Measurements from ENCODE around the gene SCARB2. TPM values are rescaled to one million over a fixed set of nuclear protein-coding genes. Genes with fewer than 3 reads are reported as not detected.

Gene SCARB2
- polyA plus RNA-seq, 1 experiment: 65.3 TPM

DNA sequence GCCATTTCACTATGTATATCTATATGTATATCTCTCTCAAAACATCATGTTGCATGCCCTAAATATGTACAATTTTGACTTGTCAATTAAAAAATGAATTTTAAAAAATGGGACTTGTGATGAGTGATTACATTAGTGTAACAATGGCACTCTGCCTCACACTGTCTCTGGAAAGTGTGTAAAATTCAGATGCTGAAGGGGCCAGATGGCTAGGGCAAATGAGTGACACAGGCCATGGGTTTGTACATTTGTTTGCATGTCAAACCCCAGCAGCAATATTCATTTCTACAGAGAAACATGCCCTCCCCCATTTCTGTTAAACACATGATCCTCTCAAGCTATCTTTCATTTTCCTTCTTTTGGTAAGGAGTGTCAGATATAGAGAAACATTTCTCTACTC lies 8.1 kb downstream of the SCARB2 start:
- CTCF ChIA-PET: interaction anchor here (5.1 kb wide), 1 partner anchor 26 kb away, joined by 21 read pairs; no protein-coding TSS in a partner anchor
- POLR2A ChIA-PET: no interaction called here
- DNase-seq (ENCODE audit: low read depth): no peak
- TF ChIP-seq, protein P1, sequence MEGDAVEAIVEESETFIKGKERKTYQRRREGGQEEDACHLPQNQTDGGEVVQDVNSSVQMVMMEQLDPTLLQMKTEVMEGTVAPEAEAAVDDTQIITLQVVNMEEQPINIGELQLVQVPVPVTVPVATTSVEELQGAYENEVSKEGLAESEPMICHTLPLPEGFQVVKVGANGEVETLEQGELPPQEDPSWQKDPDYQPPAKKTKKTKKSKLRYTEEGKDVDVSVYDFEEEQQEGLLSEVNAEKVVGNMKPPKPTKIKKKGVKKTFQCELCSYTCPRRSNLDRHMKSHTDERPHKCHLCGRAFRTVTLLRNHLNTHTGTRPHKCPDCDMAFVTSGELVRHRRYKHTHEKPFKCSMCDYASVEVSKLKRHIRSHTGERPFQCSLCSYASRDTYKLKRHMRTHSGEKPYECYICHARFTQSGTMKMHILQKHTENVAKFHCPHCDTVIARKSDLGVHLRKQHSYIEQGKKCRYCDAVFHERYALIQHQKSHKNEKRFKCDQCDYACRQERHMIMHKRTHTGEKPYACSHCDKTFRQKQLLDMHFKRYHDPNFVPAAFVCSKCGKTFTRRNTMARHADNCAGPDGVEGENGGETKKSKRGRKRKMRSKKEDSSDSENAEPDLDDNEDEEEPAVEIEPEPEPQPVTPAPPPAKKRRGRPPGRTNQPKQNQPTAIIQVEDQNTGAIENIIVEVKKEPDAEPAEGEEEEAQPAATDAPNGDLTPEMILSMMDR (IDR thresholded peaks at IDR 0.05; ENCODE audit: insufficient read depth, low read depth, low read length): no peak
- no peaks in the 10 kb centered on the region for H3K36me3 ChIP-seq (ENCODE audit: control insufficient read depth, insufficient read depth, low read length)
- no peak overlapping the region for H3K4me3 ChIP-seq (ENCODE audit: low read depth, low read length)
- H3K27me3 ChIP-seq (ENCODE audit: control insufficient read depth, insufficient read depth, low read length): no peaks in the 10 kb centered on the region

DNA sequence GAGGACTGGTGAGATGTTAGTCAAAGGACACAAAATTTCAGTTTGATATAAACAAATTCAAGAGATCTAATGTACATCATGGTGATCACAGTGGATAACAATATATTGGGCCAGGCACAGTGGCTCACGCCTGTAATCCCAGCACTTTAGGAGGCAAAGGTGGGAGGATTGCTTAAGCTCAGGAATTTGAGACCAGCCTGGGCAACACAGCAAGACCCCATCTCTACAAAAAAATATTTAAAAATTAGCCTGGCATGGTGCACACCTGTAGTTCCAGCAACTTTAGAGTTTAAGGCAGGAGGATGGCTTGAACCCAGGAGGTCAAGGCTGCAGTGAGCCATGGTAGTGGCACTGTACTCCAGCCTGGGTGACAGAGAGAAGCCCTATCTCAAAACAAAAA lies 8.7 kb downstream of the SCARB2 start:
- Histone ChIP-seq H3K4me3 (ENCODE audit: low read depth, low read length) (no peak overlapping the region), H3K36me3 (ENCODE audit: control insufficient read depth, insufficient read depth, low read length) (no peaks in the 10 kb centered on the region), H3K27me3 (ENCODE audit: control insufficient read depth, insufficient read depth, low read length) (no peaks in the 10 kb centered on the region)
- TF ChIP-seq, protein P1 (IDR thresholded peaks at IDR 0.05; ENCODE audit: insufficient read depth, low read depth, low read length): no peak
- ChIA-PET CTCF (interaction anchor here (5.1 kb wide), 1 partner anchor 25 kb away, joined by 21 read pairs; no protein-coding TSS in a partner anchor), POLR2A (no interaction called here)
- no peak for DNase-seq (ENCODE audit: low read depth)

DNA sequence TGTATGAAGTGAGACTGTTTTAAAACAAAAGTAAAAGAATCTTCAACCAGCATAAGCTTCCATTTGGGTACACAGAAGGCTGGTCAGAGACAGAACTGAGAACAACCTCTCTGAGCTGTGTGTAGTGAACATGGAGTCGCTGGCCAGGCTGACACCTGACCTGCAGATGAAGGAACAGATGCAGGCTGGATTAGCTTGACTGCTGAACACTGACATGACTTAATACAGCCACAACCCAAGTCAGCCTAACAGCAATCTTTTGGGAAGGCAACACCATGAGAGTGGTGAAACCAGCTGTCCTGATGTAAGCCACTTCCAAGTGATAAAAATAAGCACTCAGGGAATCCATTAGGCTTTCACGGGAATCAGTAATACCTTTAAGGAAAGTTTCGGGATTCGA lies 10.1 kb downstream of the SCARB2 start:
- TF ChIP-seq, protein P1 (IDR thresholded peaks at IDR 0.05; ENCODE audit: insufficient read depth, low read depth, low read length): no peak
- CTCF ChIA-PET: no interaction called here
- POLR2A ChIA-PET: no interaction called here
- no peaks in the 10 kb centered on the region for H3K27me3 ChIP-seq (ENCODE audit: control insufficient read depth, insufficient read depth, low read length)
- no peak overlapping the region for H3K4me3 ChIP-seq (ENCODE audit: low read depth, low read length)
- no peaks in the 10 kb centered on the region for H3K36me3 ChIP-seq (ENCODE audit: control insufficient read depth, insufficient read depth, low read length)
- no peak for DNase-seq (ENCODE audit: low read depth)

GRCh38 chr4:76201276-76201675 lies 12.3 kb downstream of the SCARB2 start:
- ChIA-PET CTCF (no interaction called here), POLR2A (no interaction called here)
- no peaks in the 10 kb centered on the region for H3K27me3 ChIP-seq (ENCODE audit: control insufficient read depth, insufficient read depth, low read length)
- no peak for DNase-seq (ENCODE audit: low read depth)
- TF ChIP-seq, protein P1 (IDR thresholded peaks at IDR 0.05; ENCODE audit: insufficient read depth, low read depth, low read length): no peak
- H3K4me3 ChIP-seq (ENCODE audit: low read depth, low read length): no peak overlapping the region
- no peaks in the 10 kb centered on the region for H3K36me3 ChIP-seq (ENCODE audit: control insufficient read depth, insufficient read depth, low read length)

DNA sequence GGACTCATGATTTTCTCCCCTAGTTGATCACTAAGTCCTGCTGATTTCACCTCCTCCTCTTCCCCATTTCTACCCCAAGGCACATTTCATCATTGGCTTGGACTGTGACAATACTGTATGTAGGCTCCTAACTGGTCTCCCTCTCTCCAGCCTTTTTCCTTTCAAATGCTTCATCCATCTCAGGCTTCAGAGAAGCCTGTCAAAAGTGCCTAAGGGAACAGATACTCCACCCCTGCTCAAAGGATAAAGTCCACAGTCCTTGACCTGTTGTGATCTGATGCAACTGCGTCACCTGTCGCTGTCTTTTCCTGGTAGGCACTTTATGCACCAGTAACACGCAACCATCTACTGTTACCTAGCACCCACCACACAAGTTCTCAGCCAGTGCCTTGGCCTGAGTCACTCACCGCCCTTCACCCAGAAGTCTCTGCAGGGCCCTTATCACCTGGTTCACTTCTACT lies 12.8 kb downstream of the SCARB2 start:
- no peak for DNase-seq (ENCODE audit: low read depth)
- ChIA-PET POLR2A (no interaction called here), CTCF (no interaction called here)
- Histone ChIP-seq H3K27me3 (ENCODE audit: control insufficient read depth, insufficient read depth, low read length) (no peaks in the 10 kb centered on the region), H3K36me3 (ENCODE audit: control insufficient read depth, insufficient read depth, low read length) (no peaks in the 10 kb centered on the region), H3K4me3 (ENCODE audit: low read depth, low read length) (no peak overlapping the region)
- TF ChIP-seq, protein P1 (IDR thresholded peaks at IDR 0.05; ENCODE audit: insufficient read depth, low read depth, low read length): no peak

All from BJ (cell line).